GM12892 (cell line): Measurements from ENCODE around the gene CAPN5.

Experiments
- POLR2AphosphoS5 ChIP-seq: IDR thresholded peaks from 2 replicates; pipeline ENCODE4 v1.6.1; 2011; ENCODE audit warnings: low read depth, low read length, control low read depth
- TAF1 ChIP-seq: IDR thresholded peaks from 2 replicates; pipeline ENCODE4 v1.6.1; 2011; ENCODE audit warnings: low read depth, mild to moderate bottlenecking, control low read depth, low read length, borderline replicate concordance

GRCh38 chr11:77172666-77172982 lies 105.9 kb downstream of the CAPN5 start:
- no peak for TF ChIP-seq POLR2AphosphoS5
- TF ChIP-seq TAF1, result no peak
